GM21526 (cell line): ENCODE data around the gene GLRX5.

Experiments
- ATAC-seq: cut with Tn5 transposase; IDR thresholded peaks from one replicate; pipeline ENCODE4 v1.9.1; 2021; ENCODE audit warnings: moderate library complexity; ENCODE audit not compliant: unreplicated experiment, low FRiP score

The GLRX5 gene

DNA sequence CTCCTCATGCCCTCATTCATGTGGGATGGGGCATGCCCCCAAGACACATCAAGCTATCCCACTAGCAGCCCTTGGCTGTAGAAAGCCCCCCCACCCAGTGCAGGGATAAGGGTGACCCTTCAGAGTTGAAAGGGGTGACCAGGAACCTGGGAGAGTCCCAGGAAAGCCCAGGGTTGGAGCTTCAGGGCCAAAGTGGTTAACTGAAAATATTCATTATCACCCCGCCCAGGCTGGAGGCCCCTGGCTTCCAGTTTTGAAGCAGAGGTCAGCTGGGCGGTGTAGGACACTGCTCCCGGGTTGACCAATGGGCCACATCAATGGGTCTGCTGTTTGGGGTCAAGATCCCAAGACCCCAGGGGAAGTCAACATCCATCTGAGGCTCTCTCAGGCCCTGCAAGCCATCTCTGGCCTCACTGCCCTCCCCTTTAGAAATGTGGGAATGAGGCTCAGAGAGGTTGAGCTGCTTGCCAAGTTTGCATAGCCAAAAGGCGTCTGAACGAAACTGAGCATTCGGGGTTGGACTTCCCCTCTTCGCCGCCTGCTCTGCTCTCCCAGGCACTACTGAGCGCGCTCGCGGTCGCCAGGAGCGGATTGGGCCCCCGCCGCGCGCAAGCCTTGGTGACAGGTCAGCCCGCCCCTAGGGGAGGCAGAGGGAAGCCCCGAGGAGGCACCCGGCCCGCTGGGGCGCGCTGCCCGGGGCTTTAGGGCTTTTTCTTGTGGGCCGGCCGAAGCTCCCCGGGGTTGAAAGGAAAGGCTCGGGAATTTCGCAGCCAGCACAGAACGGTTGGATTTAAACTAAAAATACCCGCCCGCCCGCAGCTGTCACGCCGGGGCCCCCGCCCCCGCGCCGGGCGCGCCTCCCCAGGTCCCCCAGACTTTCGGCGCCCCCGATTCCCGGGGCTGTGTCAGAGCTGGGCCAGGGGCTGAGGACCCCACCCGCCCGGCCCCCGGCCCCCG is 19.0 kb upstream of the GLRX5 start:
- peak; percentile 76 for ATAC-seq

DNA sequence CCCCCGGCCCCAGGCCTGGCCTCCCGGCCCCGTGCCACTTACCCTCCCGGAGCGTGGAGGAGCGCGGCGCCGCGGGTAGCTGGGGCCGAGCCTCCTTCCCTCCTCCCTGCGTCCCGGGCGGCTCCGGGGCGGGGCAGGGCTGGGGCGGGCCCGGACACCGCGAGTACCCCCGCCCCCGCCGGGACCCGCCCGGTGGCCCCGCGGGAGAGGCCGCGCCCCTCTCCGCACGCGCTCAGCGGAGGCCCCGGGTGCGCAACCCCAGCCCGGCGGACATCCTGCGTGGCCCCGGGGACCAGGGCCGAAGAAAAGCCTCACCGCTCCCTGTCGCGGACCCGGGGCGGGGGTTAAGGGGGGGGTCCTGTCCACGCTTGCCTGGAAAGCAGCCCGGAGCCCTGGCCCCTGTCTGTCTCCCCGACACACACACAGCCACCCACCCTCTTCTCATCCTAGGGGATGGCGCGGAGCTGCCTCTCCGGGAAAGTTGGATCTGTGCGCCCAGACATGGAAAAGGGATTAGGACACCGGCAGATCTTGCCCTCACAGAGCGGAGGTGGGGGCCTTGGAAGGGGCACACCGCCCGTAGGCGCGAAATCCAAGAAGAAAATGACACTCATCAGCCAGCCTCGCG is 18.2 kb upstream of the GLRX5 start, which contains the start of gene SYNE3:
Gene SYNE3, minus strand, starts transcription at position 97 of the 628 bp plus-strand sequence. CDS start 40,829 bp downstream, outside the sequence.
- peak; percentile 39 for ATAC-seq

DNA sequence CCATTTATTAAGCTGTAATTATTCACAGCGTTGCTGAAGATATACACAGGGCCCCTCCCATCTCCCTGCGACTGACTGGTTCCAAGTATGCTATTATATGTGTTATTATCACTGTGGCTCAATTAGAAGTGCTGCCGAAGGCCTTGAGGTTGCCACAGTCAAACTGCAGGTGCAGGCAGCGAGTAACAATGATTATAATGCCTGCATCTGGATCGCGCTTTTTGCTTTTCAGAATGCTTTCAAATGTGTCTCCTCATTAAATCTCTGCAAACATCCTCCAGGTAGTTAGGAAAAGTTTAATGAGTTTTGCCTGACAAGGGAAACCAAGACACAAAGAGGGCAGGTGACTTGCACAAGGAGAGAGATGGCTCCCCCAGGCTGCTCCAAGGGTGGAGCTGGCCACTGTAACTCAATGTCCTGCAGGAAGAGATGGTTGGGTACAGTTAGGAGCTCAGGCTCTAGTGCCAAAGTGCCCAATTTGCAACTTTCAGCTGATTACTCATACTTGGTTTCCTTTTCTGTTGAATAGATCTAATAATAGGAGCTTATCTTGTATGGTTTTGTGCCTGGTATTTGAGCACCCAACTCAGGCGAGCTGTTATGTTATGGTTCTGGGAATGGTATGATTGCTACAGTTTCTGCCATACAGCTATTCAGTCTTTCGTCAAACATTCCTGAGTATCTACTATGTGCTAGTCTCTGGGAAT is 16.7 kb upstream of the GLRX5 start:
- no peak for ATAC-seq

DNA sequence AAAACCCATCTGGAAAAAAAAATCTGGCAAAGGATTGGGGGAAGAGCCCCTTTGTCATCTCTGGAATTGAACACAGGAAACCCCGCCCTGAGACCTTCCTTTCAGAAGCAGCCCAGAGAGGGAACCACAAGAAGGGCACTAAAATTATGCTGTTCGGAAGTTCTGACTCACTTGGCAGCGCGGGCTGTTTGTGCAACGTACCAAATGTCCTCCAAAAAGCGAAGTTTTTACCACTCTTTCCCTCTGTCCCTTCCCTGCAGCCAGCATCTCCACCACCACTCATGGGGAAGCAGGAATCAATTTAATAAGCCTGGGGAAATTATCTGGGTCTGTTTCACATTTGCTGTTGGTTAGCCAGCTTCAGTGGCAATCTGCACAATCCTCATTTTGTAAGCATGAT is 15.2 kb upstream of the GLRX5 start:
- ATAC-seq = no peak

DNA sequence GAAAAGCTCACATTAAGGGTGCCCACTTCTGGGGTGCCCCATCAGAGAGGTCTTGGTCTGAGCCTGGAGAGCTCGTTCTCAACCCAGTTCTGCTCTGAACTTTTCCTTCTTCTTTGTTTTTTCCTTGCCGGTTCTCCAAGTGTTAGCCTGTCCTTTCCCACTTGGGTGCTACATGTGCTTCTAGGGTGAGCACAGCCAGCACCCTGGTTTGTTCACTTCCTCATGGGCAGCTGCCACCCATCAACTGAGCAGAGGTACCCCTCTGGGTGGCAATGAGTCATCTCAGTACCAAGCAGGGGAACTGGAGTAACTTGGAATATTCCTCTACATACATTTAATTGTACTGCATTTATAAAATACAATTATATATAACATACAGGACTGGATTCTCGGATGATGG is 14.5 kb upstream of the GLRX5 start:
- ATAC-seq = no peak

DNA sequence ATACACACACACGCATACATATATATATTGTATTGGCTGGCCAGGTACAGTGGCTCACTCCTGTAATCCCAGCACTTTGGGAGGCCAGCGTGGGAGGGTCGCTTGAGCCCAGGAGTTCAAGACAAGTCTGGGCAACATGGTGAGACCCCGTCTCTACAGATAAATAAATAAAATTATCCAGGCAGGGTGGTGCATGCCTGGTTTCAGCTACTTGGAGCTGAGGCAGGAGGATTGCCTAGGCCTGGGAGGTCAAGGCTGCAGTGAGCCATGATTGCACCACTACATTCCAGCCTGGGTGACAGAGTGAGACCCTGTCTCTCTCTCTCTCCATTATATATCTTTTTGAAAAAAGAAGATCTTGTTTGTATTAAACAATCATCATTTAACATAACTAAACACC is 13.8 kb upstream of the GLRX5 start:
- no peak for ATAC-seq

DNA sequence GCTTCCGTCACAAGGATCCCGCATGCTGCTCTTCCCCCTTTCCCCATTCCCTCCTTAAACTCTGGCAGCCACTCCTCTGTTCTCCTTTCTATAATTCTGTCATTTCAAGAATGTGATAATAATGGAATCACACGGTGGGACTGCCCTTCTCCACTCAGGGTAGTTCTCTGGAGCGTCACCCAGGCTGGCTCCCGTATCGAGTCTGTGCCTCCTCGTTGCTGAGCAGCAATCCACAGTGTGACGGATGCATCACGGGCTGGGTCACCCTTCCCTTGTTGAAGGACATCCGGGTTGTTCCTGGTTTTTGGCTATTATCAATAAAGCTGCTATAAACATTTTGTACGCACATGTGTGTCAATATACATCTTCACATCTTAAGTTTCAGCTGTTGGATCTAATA is 12.7 kb upstream of the GLRX5 start:
- no peak for ATAC-seq

DNA sequence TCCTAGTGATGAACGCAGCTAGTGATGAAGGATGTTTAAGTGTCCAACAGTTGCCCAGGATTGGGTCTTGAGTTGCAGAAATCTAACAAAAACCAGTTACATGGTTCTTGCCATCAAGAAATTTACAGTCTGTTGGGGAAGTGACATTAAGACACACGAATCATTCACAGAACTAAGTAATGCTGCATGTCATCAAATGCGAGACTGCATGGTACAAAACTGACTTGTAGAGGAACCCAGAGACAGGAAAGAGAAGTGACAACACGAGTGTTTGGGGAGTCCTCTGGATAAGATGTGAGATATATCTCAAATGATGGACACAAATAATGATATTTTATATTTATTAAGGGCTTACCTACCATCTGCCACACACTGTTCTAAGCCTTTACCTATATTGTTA is 12.3 kb upstream of the GLRX5 start:
- ATAC-seq = no peak

DNA sequence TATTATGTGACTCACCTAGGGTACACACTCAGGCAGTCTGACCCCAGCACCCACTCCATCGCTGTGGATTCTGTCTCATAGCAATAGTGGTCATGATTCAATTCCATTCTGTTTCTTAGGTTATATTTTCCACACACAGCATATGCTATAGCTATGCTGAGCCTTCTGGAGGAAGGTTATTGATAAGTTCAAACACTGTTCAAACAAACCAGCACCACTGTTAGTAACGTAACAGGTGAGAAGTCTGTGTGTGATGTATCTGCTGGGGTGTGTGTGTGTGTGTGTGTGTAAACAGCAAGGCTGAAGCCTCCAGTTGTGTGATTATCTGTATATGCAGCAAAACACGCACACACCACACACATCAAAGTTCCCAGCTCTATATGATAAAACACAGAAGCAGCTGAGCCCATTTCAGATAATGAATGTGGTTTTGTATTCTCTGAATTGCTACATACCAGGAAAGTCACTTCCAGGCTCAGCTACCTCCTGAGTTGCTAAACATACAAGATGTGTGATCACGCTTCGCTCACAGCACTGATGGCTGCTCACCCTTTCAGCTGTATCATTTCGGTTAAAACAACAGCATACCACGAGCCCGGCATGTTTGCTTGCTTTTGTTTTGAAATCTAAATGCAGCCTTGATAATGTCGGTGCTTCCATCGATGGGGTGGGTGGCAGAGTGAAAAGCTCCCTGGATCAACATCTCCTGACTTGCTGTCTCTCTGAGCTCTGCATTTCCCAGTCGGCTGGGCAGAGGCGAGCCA is 11.6 kb upstream of the GLRX5 start:
- ATAC-seq = no peak

DNA sequence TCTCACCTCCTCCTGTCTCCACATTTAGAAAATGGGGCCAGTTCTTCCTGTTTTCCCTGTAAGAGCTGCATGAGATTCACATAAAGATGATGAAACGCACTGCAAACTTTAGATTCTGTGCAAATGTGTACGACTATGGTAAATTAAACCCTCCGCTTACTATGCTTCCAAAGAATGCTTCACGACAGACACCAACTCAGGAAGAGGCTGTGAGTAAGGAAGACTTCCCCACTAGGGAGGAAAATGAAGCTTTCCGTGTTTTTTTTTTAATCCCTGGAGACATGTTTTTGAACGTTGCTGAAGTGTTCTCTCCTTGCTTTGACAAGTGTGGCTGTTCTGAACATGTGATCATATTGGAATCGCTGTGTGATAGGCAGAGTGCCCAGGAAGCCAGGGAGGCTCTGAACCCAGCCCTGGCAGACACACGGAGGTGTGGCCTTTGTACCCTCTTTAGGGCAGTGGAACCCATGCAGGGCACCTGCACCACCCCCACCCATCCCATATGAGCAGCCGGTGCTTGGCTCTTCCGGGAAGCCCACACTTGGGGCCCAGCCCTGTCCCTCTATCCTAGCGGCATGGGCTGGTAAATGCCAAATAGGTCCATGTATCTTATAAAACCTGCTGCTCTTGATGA is 10.9 kb upstream of the GLRX5 start:
- ATAC-seq = no peak

DNA sequence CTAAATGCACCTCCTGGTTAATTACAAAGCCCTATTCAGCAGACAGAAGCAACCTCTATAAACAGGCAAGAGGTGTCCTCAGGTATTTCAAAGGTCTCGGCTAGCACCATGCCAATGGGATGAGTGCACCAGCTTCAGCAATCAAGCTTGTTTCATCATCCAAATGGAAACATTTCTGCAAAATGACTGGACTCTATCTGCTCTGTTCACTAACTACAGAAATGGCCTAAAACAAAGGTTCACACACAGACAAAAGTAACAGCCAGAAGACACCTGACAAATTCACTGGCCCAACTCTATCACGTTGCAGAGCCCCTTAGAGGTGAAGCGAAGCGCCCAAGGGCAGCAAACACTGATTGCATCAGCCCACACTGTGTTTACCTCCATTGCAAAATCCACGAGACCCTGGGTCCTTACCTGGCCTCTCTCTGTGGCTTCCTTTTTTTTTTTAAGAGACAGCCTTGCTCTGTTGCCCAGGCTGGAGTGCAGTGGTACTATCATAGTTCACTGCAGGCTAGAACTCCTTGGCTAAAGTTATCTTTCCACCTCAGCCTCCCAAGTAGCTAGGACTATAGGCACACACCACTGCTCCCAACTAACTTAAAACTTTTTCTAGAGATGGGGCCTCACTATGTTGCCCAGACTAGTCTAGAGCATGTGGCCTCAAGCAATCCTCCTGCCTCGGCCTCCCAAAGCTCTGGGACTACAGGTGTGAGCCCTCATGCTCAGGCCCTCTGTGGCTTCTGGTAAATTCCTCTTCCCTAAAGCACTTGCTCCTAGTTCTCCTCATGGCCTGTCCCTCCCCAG is 9.9 kb upstream of the GLRX5 start:
- ATAC-seq = no peak

DNA sequence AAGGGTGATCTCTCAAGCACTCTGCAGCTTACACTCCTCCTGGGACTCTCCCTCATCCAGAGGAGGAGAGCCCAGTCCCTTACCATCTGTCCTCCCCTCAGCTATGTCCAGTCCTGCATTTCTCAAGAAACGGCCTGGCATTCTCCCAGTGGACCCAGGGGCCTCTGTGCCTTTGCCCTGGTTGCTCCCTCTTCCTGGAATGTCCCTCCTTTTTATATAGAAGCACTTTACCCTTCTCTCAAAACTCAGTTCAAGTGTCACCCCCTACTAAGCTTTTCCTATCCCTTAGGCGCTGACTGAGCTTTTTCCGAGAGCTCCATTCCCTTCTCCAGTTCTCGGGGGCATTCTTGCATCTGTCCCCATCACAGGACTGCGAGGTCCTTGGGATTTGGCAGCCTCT is 8.9 kb upstream of the GLRX5 start:
- no peak for ATAC-seq

DNA sequence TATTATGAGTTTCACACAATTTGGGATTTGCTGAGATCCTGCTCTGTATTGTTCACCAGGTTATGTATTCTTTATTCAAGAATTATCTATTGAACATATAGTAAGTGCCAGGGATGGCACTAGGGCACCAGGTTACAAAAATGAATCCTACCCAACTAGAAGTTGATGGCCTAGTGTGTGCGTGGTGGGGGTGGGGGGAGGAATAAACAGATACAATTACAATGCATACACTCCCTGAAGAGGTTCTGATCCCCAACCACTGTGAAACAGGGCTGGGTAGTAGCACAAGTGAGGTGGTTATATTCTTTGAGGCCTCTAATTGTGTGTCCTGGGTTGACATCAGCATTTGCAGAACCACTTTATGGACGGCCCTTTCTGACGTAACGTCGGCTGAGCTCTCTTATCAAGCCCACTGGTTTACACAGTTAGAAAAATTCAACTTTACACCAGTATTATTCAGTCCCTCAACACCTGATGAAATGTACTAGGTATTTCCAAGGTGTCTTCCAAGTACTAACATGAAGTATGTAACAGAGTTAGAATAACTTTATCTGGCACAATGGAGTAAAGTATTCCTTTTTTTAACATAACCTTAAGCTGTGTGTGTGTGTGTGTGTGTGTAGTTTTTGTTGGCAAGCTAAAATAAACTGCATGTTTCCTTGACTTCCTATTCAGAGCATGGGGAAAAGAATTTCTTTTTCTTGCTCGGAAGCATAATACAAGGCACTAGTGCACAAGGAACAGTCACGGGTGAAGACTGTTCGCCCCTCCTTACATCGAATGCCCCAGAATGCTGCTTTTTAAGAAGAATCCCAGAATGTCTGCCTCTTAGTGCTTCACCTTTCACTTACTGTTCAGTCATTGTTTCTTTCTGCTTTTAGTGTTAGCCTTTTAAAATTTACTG is 8.1 kb upstream of the GLRX5 start:
- no peak for ATAC-seq

DNA sequence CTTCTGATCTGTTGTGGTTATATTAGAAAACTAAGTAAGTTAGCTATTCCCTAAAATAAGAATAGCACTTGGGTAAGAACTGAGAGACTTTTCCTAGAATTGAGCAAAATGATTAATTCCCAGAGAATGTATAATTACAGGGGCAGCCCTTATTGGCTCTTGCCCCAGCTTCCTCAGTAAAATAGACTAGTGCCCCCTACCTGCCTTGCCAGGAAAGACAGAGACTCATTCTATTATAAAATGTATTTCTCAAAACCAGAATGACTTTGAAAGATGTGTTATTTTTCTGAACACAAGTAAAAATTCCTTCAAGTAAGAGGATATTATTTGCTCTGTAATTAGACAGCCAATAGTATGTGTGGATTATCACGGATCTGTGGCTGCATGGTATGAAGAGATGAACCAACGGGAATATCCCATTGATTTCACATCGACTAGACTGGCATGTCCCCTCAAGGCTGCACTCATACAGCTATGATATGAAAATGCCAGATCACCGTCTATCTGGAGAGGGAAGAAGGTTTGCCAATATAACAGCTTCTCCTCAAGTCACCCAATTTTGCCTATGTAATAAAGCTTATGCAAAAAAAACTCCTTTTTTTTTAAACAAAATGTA is 7.4 kb upstream of the GLRX5 start:
- ATAC-seq = no peak

DNA sequence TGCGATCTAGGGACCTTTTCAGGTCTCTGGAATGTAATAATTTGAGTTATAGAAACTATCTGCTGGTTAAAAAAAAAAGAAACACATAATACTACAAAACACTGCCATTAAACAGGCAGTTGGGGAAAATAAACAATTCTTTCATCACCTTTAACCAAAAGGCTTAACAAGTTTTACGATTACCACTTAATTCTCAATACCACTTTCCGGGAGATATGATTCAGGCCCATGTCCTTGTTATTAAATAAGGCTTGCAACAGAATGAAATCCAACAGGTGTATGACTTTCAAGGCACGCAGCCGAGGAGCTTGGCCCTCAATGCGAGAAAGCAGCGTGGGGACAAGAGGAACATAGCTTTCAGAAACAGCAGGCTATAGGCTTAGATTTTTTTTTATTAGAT is 5.6 kb upstream of the GLRX5 start:
- no peak for ATAC-seq

DNA sequence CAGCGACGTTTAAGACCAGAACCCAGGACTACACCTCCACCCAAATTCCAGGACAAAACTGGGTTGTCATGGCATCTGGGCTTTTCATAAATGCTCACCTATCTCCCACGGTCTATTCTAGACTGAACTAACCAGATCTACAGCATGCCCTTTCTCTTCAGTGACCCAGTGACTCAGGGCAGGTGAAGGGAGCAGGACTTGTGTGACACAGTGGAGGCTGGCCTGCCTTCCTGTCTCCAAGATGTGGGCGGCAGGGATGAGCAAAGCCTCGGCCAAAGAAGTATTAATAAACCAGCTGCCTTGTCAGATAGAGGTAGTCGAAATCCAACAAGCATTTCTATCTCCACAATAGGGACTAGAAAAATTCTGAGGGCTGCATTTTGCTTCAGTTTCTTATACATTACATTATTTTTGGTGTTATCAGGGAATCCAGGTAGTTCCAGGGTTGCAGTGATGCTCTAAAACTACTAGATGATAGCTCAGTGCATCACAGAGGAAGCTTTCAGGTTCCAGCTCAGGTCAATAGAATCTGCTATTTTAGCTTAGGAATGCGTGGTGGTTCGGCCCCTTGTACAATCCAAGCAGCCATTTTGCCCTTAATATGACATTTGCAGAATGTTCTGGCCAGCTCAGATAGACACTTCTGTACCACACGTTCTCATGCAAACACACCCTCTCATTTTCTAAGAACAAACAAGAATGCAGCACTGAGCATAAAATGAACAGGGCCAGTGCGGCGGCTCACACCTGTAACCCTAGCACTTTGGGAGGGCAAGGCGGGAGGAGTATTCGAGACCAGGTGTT is 4.2 kb upstream of the GLRX5 start:
- no peak for ATAC-seq

DNA sequence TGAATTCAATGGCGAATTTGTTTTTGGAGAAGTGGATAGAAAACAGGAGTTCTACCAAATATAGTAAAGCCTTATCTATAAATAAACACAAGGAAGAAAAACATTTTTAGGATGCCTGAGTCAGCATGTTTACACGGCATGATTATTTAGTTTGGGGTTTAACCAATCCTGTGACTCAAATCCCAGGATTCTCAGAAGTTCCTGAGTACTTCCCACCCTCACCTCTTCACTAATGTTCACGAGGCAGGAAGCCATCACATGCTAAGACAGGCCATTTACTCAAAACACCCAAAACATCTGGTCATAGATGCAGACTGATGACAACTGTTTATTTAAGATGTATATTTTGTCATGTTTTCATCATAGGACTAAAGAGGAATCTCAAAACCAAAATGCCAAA is 3.4 kb upstream of the GLRX5 start:
- no peak for ATAC-seq
